ENCODE results near the gene PIWIL4.

The PIWIL4 gene

DNA sequence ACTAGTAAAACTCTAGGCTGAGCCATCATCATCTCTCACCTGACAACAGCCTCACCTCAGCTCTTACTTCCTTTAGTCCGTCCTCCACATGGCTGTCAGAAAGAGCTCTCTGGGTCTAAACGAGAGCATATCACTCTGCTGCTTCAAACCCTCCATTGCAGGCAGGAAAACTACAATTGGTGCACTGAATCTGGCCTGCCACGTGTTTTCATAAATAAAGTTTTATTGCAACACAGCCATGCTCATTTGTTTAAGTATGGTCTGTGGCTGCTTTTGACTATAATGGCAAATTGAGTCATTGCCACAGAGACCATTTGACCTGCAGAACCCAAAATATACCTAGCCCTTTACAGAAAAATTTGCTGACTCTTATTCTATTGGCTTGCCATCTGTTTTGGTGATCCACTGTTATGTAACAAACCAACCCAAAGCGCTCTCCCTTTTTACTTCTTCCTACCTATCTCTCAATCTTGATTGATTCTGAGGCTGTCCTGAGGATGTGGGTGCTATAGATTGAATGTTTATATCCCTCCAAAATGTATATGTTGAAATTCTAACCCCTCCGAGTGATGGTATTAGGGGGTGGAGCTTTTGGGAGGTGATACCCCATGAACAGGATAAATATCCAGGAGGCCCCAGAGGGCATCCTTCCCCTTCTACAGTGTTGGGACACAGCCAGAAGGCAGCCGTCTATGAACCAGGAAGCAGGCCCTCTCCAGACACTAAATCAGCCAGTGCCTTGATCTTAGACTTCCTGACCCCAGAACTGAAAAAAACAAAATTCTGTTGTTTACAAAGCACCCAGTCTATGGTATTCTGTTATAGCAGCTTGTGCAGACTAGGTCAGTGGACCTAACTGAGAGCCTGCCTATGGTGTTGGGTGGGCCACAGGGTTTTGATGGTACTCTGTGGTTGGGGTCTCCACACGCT, 99.9 kb downstream of the PIWIL4 start:
- no peak for FAIRE-seq

DNA sequence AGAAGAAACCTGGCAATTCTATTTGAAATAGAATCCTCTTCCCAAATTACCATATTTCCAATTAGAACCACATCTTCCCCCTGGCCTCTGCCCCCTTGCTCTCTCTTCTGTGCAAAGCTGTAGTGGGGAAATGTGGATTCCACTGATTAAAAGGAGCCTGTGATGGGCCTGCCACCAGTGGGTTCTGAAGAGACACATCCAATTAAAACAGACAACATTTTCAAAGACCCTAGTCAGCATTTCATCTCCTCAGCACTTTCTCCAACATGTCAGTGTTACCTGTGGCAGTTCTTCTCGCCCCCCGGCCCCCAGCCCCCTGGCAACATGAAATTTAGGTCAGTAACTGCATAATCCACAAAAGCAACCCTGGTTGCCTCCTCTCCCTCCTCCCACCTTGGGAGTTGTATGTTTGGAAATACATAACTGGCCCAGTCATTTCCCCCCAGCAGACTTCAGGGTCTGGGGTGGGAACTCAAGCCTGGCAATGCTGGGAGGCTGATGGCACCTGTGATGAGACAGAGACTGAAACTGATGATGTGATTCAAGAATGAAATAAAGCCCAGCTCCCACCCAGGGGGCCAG, 101.1 kb downstream of the PIWIL4 start:
- FAIRE-seq: no peak

DNA sequence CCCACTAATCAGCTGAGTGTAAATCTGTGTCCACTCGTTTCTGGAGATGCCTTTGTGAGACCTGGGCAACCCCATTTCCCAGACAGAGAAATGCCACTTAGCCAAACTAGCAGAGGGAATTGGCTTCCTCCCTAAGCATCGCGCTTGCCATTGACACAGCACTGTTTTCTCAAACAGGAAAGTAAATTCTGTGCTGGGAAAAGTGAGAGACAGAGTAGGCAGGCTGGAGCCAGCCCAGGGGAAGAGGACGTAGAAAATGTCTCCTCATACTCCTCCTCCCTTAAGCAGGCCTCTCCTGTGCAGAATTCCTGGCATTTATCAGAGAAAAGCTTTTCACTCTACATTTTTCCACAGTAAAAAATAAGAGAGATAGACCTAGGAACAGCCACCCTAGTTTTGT, 101.9 kb downstream of the PIWIL4 start:
- no peak for FAIRE-seq

Measured in TTC549 (cell line).